MM.1S (cell line): ENCODE data around the gene GPR42.

Experiments
- DNase-seq: peaks from one replicate; pipeline ENCODE4 v3.0.0-alpha.2; 2015
- H2AFZ ChIP-seq: fragments of 300-600 bp; sonication (generic); 2 replicates; pipeline ENCODE4 v1.6.0; 2016; ENCODE audit warnings: antibody characterized with exemption, low read length
- H3F3A ChIP-seq: fragments of 300-600 bp; sonication (generic); 2 replicates; pipeline ENCODE4 v1.6.1; 2016; ENCODE audit warnings: mild to moderate bottlenecking, antibody characterized with exemption, low read length, moderate library complexity, mixed read lengths; ENCODE audit not compliant: insufficient read depth
- H3K27ac ChIP-seq: fragments of 300-600 bp; sonication (generic); 2 replicates; pipeline ENCODE4 v1.5.1; 2016; ENCODE audit warnings: mild to moderate bottlenecking, low read length
- H3K27me3 ChIP-seq: fragments of 300-600 bp; sonication (generic); replicated peaks from 2 replicates; pipeline ENCODE4 v1.6.0; 2016; ENCODE audit warnings: low read length; ENCODE audit not compliant: insufficient read depth
- H3K36me3 ChIP-seq: fragments of 300-600 bp; sonication (generic); replicated peaks from 2 replicates; pipeline ENCODE4 v1.6.1; 2016; ENCODE audit warnings: mild to moderate bottlenecking, low read length, mixed read lengths; ENCODE audit not compliant: insufficient read depth
- H3K4me1 ChIP-seq: fragments of 300-600 bp; sonication (generic); 2 replicates; pipeline ENCODE4 v1.6.1; 2016; ENCODE audit warnings: low read length, mixed read lengths
- H3K4me2 ChIP-seq: fragments of 300-600 bp; sonication (generic); 2 replicates; pipeline ENCODE4 v1.6.0; 2016; ENCODE audit warnings: low read depth, low read length
- H3K4me3 ChIP-seq: fragments of 300-600 bp; sonication (generic); 2 replicates; pipeline ENCODE4 v1.5.1; 2016; ENCODE audit warnings: low read length, mixed read lengths
- H3K79me2 ChIP-seq: fragments of 300-600 bp; sonication (generic); 2 replicates; pipeline ENCODE4 v1.6.1; 2016; ENCODE audit warnings: mixed run types, low read length, mixed read lengths
- H3K9ac ChIP-seq: fragments of 300-600 bp; sonication (generic); 2 replicates; pipeline ENCODE4 v1.6.1; 2016; ENCODE audit warnings: low read length, mixed read lengths
- H3K9me2 ChIP-seq: fragments of 300-600 bp; sonication (generic); replicated peaks from 2 replicates; pipeline ENCODE4 v1.6.1; 2016; ENCODE audit warnings: mild to moderate bottlenecking, low read length, mixed read lengths; ENCODE audit not compliant: insufficient read depth
- H3K9me3 ChIP-seq: fragments of 300-600 bp; sonication (generic); replicated peaks from 2 replicates; pipeline ENCODE4 v1.6.1; 2016; ENCODE audit warnings: mild to moderate bottlenecking, low read length, mixed read lengths; ENCODE audit not compliant: insufficient read depth
- H4K20me1 ChIP-seq: fragments of 300-600 bp; sonication (generic); 2 replicates; pipeline ENCODE4 v1.6.1; 2016; ENCODE audit warnings: mild to moderate bottlenecking, low read length, moderate library complexity, mixed read lengths; ENCODE audit not compliant: insufficient read depth
- CTCF ChIP-seq: fragments of 300-600 bp; sonication (generic); IDR thresholded peaks from 2 replicates; pipeline ENCODE4 v1.5.1; 2016; ENCODE audit warnings: antibody characterized with exemption, low read length, mixed read lengths
- EZH2 ChIP-seq: fragments of 300-600 bp; sonication (generic); optimal IDR thresholded peaks from 2 replicates; pipeline ENCODE3; 2017; ENCODE audit warnings: low read depth, mild to moderate bottlenecking, antibody characterized with exemption, low read length, mixed read lengths
- EZH2phosphoT487 ChIP-seq: fragments of 300-600 bp; sonication (generic); IDR thresholded peaks from 2 replicates; pipeline ENCODE4 v1.6.1; 2018; ENCODE audit warnings: antibody characterized with exemption, low read length

Gene GPR42

GRCh38 chr19:35327642-35328041 is 43.2 kb upstream of the GPR42 start:
- Histone ChIP-seq H3K36me3 (no peaks in the 10 kb centered on the region), H4K20me1 (no peaks in the 10 kb centered on the region), H3K4me2 (no peak overlapping the region), H3K4me3 (no peak overlapping the region), H3K27ac (no peak overlapping the region), H3K9me3 (no peaks in the 10 kb centered on the region), H3K27me3 (peaks cover 80% of the 10 kb centered on the region), H3K9ac (no peak overlapping the region), H3K4me1 (no peaks in the 10 kb centered on the region), H3F3A (no peaks in the 10 kb centered on the region), H2AFZ (no peak overlapping the region), H3K79me2 (no peaks in the 10 kb centered on the region), H3K9me2 (no peaks in the 10 kb centered on the region)
- TF ChIP-seq CTCF (peak; percentile 21), EZH2 (no peak)
- no peak for DNase-seq

- Histone ChIP-seq H3K9ac (no peak within 1 kb of the TSS), H3K27me3 (peaks cover 85% of the 10 kb centered on the region), H3K4me3 (no peak within 1 kb of the TSS), H3F3A (no peaks in the 10 kb centered on the region), H3K9me3 (no peaks in the 10 kb centered on the region), H3K4me2 (no peak within 1 kb of the TSS), H3K4me1 (no peaks in the 10 kb centered on the region), H3K9me2 (no peaks in the 10 kb centered on the region), H3K27ac (no peak within 1 kb of the TSS), H3K36me3 (no peaks in the 10 kb centered on the region), H3K79me2 (no peaks in the 10 kb centered on the region), H2AFZ (no peak within 1 kb of the TSS), H4K20me1 (no peaks in the 10 kb centered on the region)
- no peak for DNase-seq
- TF ChIP-seq CTCF (no peak), EZH2 (no peak), EZH2phosphoT487 (no peak)
Measured at GRCh38 chr19:35328851-35329285, 42.0 kb upstream of the GPR42 start, which contains the start of gene CD22. CD22 (plus strand) TSS chr19:35329187; CDS start chr19:35332041, 2,854 bp downstream.

- Histone ChIP-seq H4K20me1 (no peaks in the 10 kb centered on the region), H3K79me2 (no peaks in the 10 kb centered on the region), H3K36me3 (no peaks in the 10 kb centered on the region), H3F3A (no peaks in the 10 kb centered on the region), H3K9me2 (no peaks in the 10 kb centered on the region), H3K27ac (no peak overlapping the region), H3K27me3 (peaks cover 88% of the 10 kb centered on the region), H3K9ac (no peak overlapping the region), H3K4me3 (no peak overlapping the region), H3K4me1 (no peaks in the 10 kb centered on the region), H2AFZ (no peak overlapping the region), H3K4me2 (no peak overlapping the region), H3K9me3 (no peaks in the 10 kb centered on the region)
- no peak for TF ChIP-seq CTCF
- TF ChIP-seq EZH2phosphoT487: no peak
- TF ChIP-seq EZH2: no peak
- DNase-seq: no peak
Measured at GRCh38 chr19:35329323-35329722, 41.5 kb upstream of the GPR42 start.
